HepG2 (cell line): Measurements from ENCODE around the gene WDR41. TPM values are rescaled to one million over a fixed set of nuclear protein-coding genes. Genes with fewer than 3 reads are reported as not detected.

Experiments used
- ATAC-seq: fragments of 200-7000 bp; cut with Tn5 transposase; 3 replicates; pipeline ENCODE4 v1.9.1; 2020; ENCODE audit warnings: mild to moderate bottlenecking, moderate library complexity
- BruUV-seq: library from RNA; stranded (reverse); fragments of 400-500 nt; replicated peaks from 2 replicates; lab custom pipeline; 2021; lab: Mats Ljungman, UMichigan
- CTCF ChIA-PET: fragments of 300-600 bp; formaldehyde crosslinking; extraction: SDS; loops from one replicate; lab custom pipeline; 2021; ENCODE audit warnings: low total read pairs, inconsistent platforms, low intra/inter-chr PET ratio; lab: Yijun Ruan, JAX
- POLR2A ChIA-PET: fragments of 350-600 bp; sonication (Branson Sonifier 250); formaldehyde crosslinking; loops from one replicate; lab custom pipeline; 2020; ENCODE audit warnings: antibody characterized with exemption, inconsistent platforms; lab: Yijun Ruan, JAX
- DNase-seq: peaks from one replicate; pipeline ENCODE4 v3.0.0-alpha.2; 2015; ENCODE audit warnings: low spot score
- FAIRE-seq: peaks from 3 replicates; lab custom pipeline; 2011; peaks lifted over from hg19 to GRCh38; lab: Jason Lieb, UNC
- H2AFZ ChIP-seq: one replicate; pipeline ENCODE4 v1.6.1; 2011; ENCODE audit warnings: low read length, inconsistent platforms
- H3K27ac ChIP-seq: fragments of 300-600 bp; 3 replicates; pipeline ENCODE4 v1.8.0; 2011; ENCODE audit warnings: mixed run types, mild to moderate bottlenecking, mixed read lengths, low read length, inconsistent platforms; ENCODE audit not compliant: insufficient read depth; ENCODE audit errors: extremely low read length
- H3K27me3 ChIP-seq, 2 experiments: fragments of 200-600 bp in 1 of 2; 2 replicates in 1 of 2; 3 replicates in 1 of 2; pipeline versions ENCODE4 v1.6.0 to v1.8.0; 2011; ENCODE audit warnings: low read length in 2 of 2, mild to moderate bottlenecking in 2 of 2, moderate library complexity in 2 of 2, inconsistent platforms in 1 of 2; ENCODE audit not compliant: insufficient read depth in 2 of 2, control insufficient read depth in 1 of 2
- H3K36me3 ChIP-seq, 2 experiments: fragments of 200-600 bp in 1 of 2; replicated peaks in 1 of 2; 2 replicates in 1 of 2; 3 replicates in 1 of 2; pipeline versions ENCODE4 v1.5.1 to v1.8.0; 2011; ENCODE audit warnings: low read length in 2 of 2, inconsistent platforms in 1 of 2; ENCODE audit not compliant: insufficient read depth in 2 of 2, control insufficient read depth in 1 of 2
- H3K4me1 ChIP-seq: 2 replicates; pipeline ENCODE4 v1.5.1; 2012; ENCODE audit warnings: low read length, inconsistent platforms; ENCODE audit not compliant: insufficient read depth
- H3K4me2 ChIP-seq: 2 replicates; pipeline ENCODE4 v1.6.0; 2011; ENCODE audit warnings: low read depth, low read length, inconsistent platforms
- H3K4me3 ChIP-seq, 3 experiments: fragments of 200-600 bp in 1 of 3; sonication (generic), shearing (Covaris generic) in 1 of 3; replicated peaks in 1 of 3; 2 replicates each; pipeline ENCODE4 v1.5.1; 2011 to 2016; ENCODE audit warnings: low read length in 3 of 3, inconsistent platforms in 2 of 3, low read depth in 2 of 3, mild to moderate bottlenecking in 2 of 3, control low read depth in 1 of 3, mixed read lengths in 1 of 3; ENCODE audit not compliant: insufficient read depth in 1 of 3
- H3K79me2 ChIP-seq: one replicate; pipeline ENCODE4 v1.6.1; 2011; ENCODE audit warnings: low read length, inconsistent platforms; ENCODE audit not compliant: insufficient read depth
- H3K9ac ChIP-seq: 2 replicates; pipeline ENCODE4 v1.6.0; 2011; ENCODE audit warnings: mild to moderate bottlenecking, low read depth, low read length, inconsistent platforms; ENCODE audit not compliant: insufficient read depth
- H3K9me3 ChIP-seq: 2 replicates; pipeline ENCODE4 v1.5.1; 2012; ENCODE audit warnings: mild to moderate bottlenecking, low read length
- H4K20me1 ChIP-seq: 2 replicates; pipeline ENCODE4 v1.6.0; 2011; ENCODE audit warnings: inconsistent platforms, mild to moderate bottlenecking, low read length, moderate library complexity; ENCODE audit not compliant: insufficient read depth
- ARID5B ChIP-seq: IDR thresholded peaks from 2 replicates; pipeline ENCODE4 v1.4.0; 2020; ENCODE audit warnings: mild to moderate bottlenecking, missing genetic modification reagents
- ARNTL ChIP-seq: sonication (generic); formaldehyde crosslinking; IDR thresholded peaks from 2 replicates; pipeline ENCODE4 v1.4.0; 2020; ENCODE audit warnings: mild to moderate bottlenecking, missing genetic modification reagents
- GPBP1L1 ChIP-seq: sonication (generic); formaldehyde crosslinking; IDR thresholded peaks from 2 replicates; pipeline ENCODE4 v1.5.0; 2020; ENCODE audit warnings: mild to moderate bottlenecking, missing genetic modification reagents
- HMG20A ChIP-seq: IDR thresholded peaks from 2 replicates; pipeline ENCODE4 v1.6.1; 2016; ENCODE audit warnings: borderline replicate concordance
- PHF21A ChIP-seq: sonication (generic); formaldehyde crosslinking; IDR thresholded peaks from 2 replicates; pipeline ENCODE4 v1.5.0; 2020; ENCODE audit warnings: mild to moderate bottlenecking, missing genetic modification reagents
- STAT6 ChIP-seq: sonication (generic); formaldehyde crosslinking; IDR thresholded peaks from 2 replicates; pipeline ENCODE4 v1.4.0; 2020; ENCODE audit warnings: missing genetic modification reagents, mild to moderate bottlenecking, borderline replicate concordance
- ZNF777 ChIP-seq: sonication (generic); formaldehyde crosslinking; IDR thresholded peaks from 2 replicates; pipeline ENCODE4 v1.4.0; 2020; ENCODE audit warnings: missing genetic modification reagents
- WGBS: methylation state at CpG from one replicate; pipeline ENCODE4 v1.1.6; 2017; ENCODE audit warnings: low lambda C conversion rate; 5-methylcytosine and 5-hydroxymethylcytosine counted together
- in situ Hi-C: cut with HindIII; loops from 2 replicates; pipeline ENCODE4 v1.10.0; 2017; ENCODE audit warnings: low pct_unique_long_range_greater_than_20kb; ENCODE audit not compliant: extremely low pct_ligation_motif_present
- intact Hi-C: fragments of 100-400 bp; cut with micrococcal nuclease; formaldehyde crosslinking; loops from one replicate; pipeline ENCODE4 v1.10.0; 2022; ENCODE audit not compliant: unreplicated experiment
- polyA plus RNA-seq, 8 experiments: library from polyadenylated mRNA; depleted of rRNA in 3 of 8; stranded (reverse) in 7 of 8; unstranded in 1 of 8; fragments of >200 nt; fragmentation: Illumina TruSeq in 4 of 8; extraction: Trizol in 4 of 8; gene quantifications; 2 replicates each; pipeline versions ENCODE4 v1.2.1 to v1.2.3, GENCODE V29; 2011 to 2016; ENCODE audit warnings: low read depth in 4 of 8, missing spikeins in 1 of 8, mixed read lengths in 1 of 8; ENCODE audit not compliant: insufficient read depth in 1 of 8
- total RNA-seq, 5 experiments: library from RNA; depleted of rRNA; stranded (reverse); fragments of >200 nt; fragmentation: Illumina TruSeq; extraction: Trizol; gene quantifications; 2 replicates each; pipeline ENCODE4 v1.2.3, GENCODE V29; 2016; ENCODE audit warnings: low read depth in 1 of 5

The WDR41 gene
- total and polyA plus RNA-seq, 2 of the 13 experiments (the other 11 are each of a cell fraction or from before 2014, with no cell fraction given) = 18.9 to 39.3 TPM

DNA sequence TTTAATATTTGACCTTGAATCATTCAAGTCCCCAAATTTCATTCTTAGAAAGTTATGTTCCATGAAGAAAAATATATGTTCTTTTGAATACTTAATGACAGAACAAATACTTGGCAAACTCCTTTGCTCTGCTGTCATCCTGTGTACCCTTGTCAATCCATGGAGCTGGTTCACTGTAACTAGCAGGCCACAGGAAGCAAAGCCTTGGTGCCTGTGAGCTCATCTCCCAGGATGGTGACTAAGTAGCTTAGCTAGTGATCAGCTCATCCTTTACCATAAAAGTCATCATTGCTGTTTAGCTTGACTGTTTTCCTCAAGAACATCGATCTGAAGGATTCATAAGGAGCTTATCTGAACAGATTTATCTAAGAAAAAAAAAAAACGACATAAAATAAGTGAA is 65.4 kb downstream of the WDR41 start:
- 9% methylated on average over 2 of the region's 2 CpGs for WGBS
- H3K27ac ChIP-seq = peak overlapping the region; percentile 35
- ChIA-PET CTCF (no interaction called here), POLR2A (no interaction called here)
- no peaks in the 10 kb centered on the region for H4K20me1 ChIP-seq
- H3K4me1 ChIP-seq = peaks cover 18% of the 10 kb centered on the region
- H2AFZ ChIP-seq = no peak overlapping the region
- no TSS peak for BruUV-seq
- peak; percentile 76 for ATAC-seq
- no peak overlapping the region for H3K9ac ChIP-seq
- H3K36me3 ChIP-seq = no peaks in the 10 kb centered on the region
- no peak overlapping the region for H3K4me3 ChIP-seq
- H3K4me2 ChIP-seq = peak overlapping the region; percentile 33
- intact Hi-C loops (no loop called here), in situ Hi-C loops (no loop called here)
- 0 out of 2 replicates have a peak, but pooled peaks have one; percentile 2 for TF ChIP-seq PHF21A (CRISPR knock-in tag)
- 0 out of 2 replicates have a peak, but pooled peaks have one; percentile 5 for TF ChIP-seq ARID5B
- no peak for TF ChIP-seq GPBP1L1
- 0 out of 2 replicates have a peak, but pooled peaks have one; percentile 4 for TF ChIP-seq HMG20A (CRISPR knock-in tag)
- 0 out of 2 replicates have a peak, but pooled peaks have one; percentile 5 for TF ChIP-seq ARNTL (CRISPR knock-in tag)
- no peak for TF ChIP-seq STAT6 (CRISPR knock-in tag)
- TF ChIP-seq ZNF777 (CRISPR knock-in tag) = no peak
- H3K79me2 ChIP-seq = no peaks in the 10 kb centered on the region
- peak; percentile 18 for FAIRE-seq
- DNase-seq = peak; percentile 27
- no peaks in the 10 kb centered on the region for H3K27me3 ChIP-seq
- H3K9me3 ChIP-seq = no peaks in the 10 kb centered on the region
